GM12878 (cell line): ENCODE data around the gene CNTNAP2. TPM values are rescaled to one million over a fixed set of nuclear protein-coding genes. Genes with fewer than 3 reads are reported as not detected.

Experiments used
- ATAC-seq: fragments of 200-7000 bp; cut with Tn5 transposase; 3 replicates; pipeline ENCODE4 v1.9.1; 2020; ENCODE audit warnings: mild to moderate bottlenecking, moderate library complexity
- BruUV-seq: library from RNA; stranded (reverse); fragments of 400-500 nt; replicated peaks from 2 replicates; lab custom pipeline; 2021; lab: Mats Ljungman, UMichigan
- CTCF ChIA-PET: fragments of 300-600 bp; sonication (Branson Sonifier 250); formaldehyde crosslinking; extraction: SDS; loops from one replicate; lab custom pipeline; 2021; ENCODE audit warnings: inconsistent platforms; lab: Yijun Ruan, JAX
- POLR2A ChIA-PET: fragments of 350-600 bp; formaldehyde crosslinking; extraction: SDS; loops from one replicate; lab custom pipeline; 2021; ENCODE audit warnings: inconsistent platforms; lab: Charles Lee
- RAD21 ChIA-PET: fragments of 300-600 bp; sonication (Branson Sonifier 250); formaldehyde crosslinking; loops from one replicate; lab custom pipeline; 2023; ENCODE audit warnings: antibody characterized with exemption; ENCODE audit not compliant: unreplicated experiment; lab: Charles Lee
- SMC1A ChIA-PET: fragments of 300-600 bp; sonication (Branson Sonifier 250); formaldehyde crosslinking; loops from one replicate; lab custom pipeline; 2023; ENCODE audit not compliant: unreplicated experiment, uncharacterized antibody; lab: Charles Lee
- DNase-seq: peaks from one replicate; pipeline ENCODE4 v3.0.0-alpha.2; 2011; ENCODE audit warnings: low read depth, low spot score
- FAIRE-seq: peaks from 3 replicates; lab custom pipeline; 2011; peaks lifted over from hg19 to GRCh38; lab: Jason Lieb, UNC
- H2AFZ ChIP-seq: 2 replicates; pipeline ENCODE4 v1.6.0; 2011; ENCODE audit warnings: low read depth, low read length, control low read depth; ENCODE audit not compliant: control insufficient read depth
- H3K27ac ChIP-seq: 2 replicates; pipeline ENCODE4 v1.5.1; 2011; ENCODE audit warnings: control low read depth; ENCODE audit not compliant: control insufficient read depth, insufficient read depth
- H3K27me3 ChIP-seq, 2 experiments: replicated peaks in 1 of 2; 2 replicates each; pipeline versions ENCODE4 v1.6.0 to v1.6.1; 2011; ENCODE audit warnings: low read length in 1 of 2; ENCODE audit not compliant: control insufficient read depth in 2 of 2, insufficient read depth in 2 of 2
- H3K36me3 ChIP-seq, 2 experiments: 2 replicates each; pipeline ENCODE4 v1.5.1; 2011; ENCODE audit warnings: low read length in 1 of 2; ENCODE audit not compliant: control insufficient read depth in 2 of 2, insufficient read depth in 2 of 2
- H3K4me1 ChIP-seq: 2 replicates; pipeline ENCODE4 v1.6.1; 2011; ENCODE audit warnings: mild to moderate bottlenecking, low read length, moderate library complexity, mixed read lengths; ENCODE audit not compliant: control insufficient read depth, insufficient read depth
- H3K4me2 ChIP-seq: 2 replicates; pipeline ENCODE4 v1.6.0; 2011; ENCODE audit warnings: control low read depth; ENCODE audit not compliant: control insufficient read depth, insufficient read depth
- H3K4me3 ChIP-seq: fragments of 200-600 bp; sonication (generic); 2 replicates; pipeline ENCODE4 v1.5.1; 2016
- H3K79me2 ChIP-seq: 2 replicates; pipeline ENCODE4 v1.6.0; 2011; ENCODE audit warnings: low read length; ENCODE audit not compliant: control insufficient read depth, insufficient read depth
- H3K9ac ChIP-seq: 2 replicates; pipeline ENCODE4 v1.8.0; 2011; ENCODE audit warnings: low read length, control low read depth, mixed read lengths; ENCODE audit not compliant: control insufficient read depth, insufficient read depth
- H3K9me3 ChIP-seq: replicated peaks from 3 replicates; pipeline ENCODE4 v1.5.1; 2011; ENCODE audit warnings: mild to moderate bottlenecking, low read length; ENCODE audit not compliant: control insufficient read depth, insufficient read depth
- H4K20me1 ChIP-seq: 2 replicates; pipeline ENCODE4 v1.6.0; 2011; ENCODE audit not compliant: control insufficient read depth, insufficient read depth
- BCL11A ChIP-seq: IDR thresholded peaks from 2 replicates; pipeline ENCODE4 v1.6.1; 2011; ENCODE audit warnings: low read depth, low read length
- CBFB ChIP-seq: IDR thresholded peaks from 2 replicates; pipeline ENCODE4 v1.6.1; 2016; ENCODE audit warnings: antibody characterized with exemption, low read depth
- GATAD2B ChIP-seq: fragments of 450-650 bp; conservative IDR thresholded peaks from 2 replicates; pipeline ENCODE4 v1.6.1; 2017; ENCODE audit warnings: low read depth, mild to moderate bottlenecking, moderate library complexity
- IKZF2 ChIP-seq, 2 experiments: fragments of 450-650 bp; IDR thresholded peaks; 2 replicates each; pipeline ENCODE4 v1.6.1; 2017; ENCODE audit warnings: mild to moderate bottlenecking in 2 of 2, moderate library complexity in 2 of 2
- MEF2A ChIP-seq: IDR thresholded peaks from 2 replicates; pipeline ENCODE4 v1.6.1; 2011; ENCODE audit warnings: low read depth, mild to moderate bottlenecking, low read length, moderate library complexity; ENCODE audit not compliant: insufficient read depth
- MEF2B ChIP-seq: fragments of 450-650 bp; IDR thresholded peaks from 2 replicates; pipeline ENCODE4 v1.6.1; 2018; ENCODE audit warnings: mild to moderate bottlenecking, moderate library complexity; ENCODE audit not compliant: partially characterized antibody, poor library complexity, severe bottlenecking
- NR2C1 ChIP-seq: fragments of 450-650 bp; IDR thresholded peaks from 2 replicates; pipeline ENCODE4 v1.6.1; 2017; ENCODE audit warnings: antibody characterized with exemption, mild to moderate bottlenecking, moderate library complexity
- RBBP5 ChIP-seq: fragments of 200-600 bp; sonication (generic); conservative IDR thresholded peaks from 2 replicates; pipeline ENCODE4 v1.6.1; 2016
- SREBF1 ChIP-seq: IDR thresholded peaks from 2 replicates; pipeline ENCODE4 v1.6.1; 2012; ENCODE audit warnings: mild to moderate bottlenecking, low read length
- TCF7 ChIP-seq: IDR thresholded peaks from 2 replicates; pipeline ENCODE4 v1.6.1; 2014; ENCODE audit warnings: antibody characterized with exemption, borderline replicate concordance
- YY1 ChIP-seq: IDR thresholded peaks from 2 replicates; pipeline ENCODE4 v1.6.1; 2011; ENCODE audit warnings: low read depth, mild to moderate bottlenecking, low read length
- ZNF24 ChIP-seq: fragments of 450-650 bp; IDR thresholded peaks from 2 replicates; pipeline ENCODE4 v1.6.1; 2017; ENCODE audit warnings: antibody characterized with exemption, mild to moderate bottlenecking
- WGBS: methylation state at CpG from one replicate; pipeline ENCODE4 v1.1.6; 2016; ENCODE audit warnings: low lambda C conversion rate; ENCODE audit not compliant: insufficient replicate concordance, insufficient coverage; ENCODE audit errors: missing lambda C conversion rate; 5-methylcytosine and 5-hydroxymethylcytosine counted together
- in situ Hi-C: fragments of 300-500 bp; cut with MboI; formaldehyde crosslinking; loops from 9 replicates; pipeline ENCODE4 v1.14.3; 2018; ENCODE audit warnings: mixed read lengths
- intact Hi-C: fragments of 100-400 bp; cut with micrococcal nuclease; formaldehyde crosslinking; loops from one replicate; pipeline ENCODE4 v1.14.2; 2022; ENCODE audit not compliant: unreplicated experiment
- polyA plus RNA-seq, 11 experiments: library from polyadenylated mRNA; depleted of rRNA in 4 of 11; unstranded in 6 of 11; stranded (reverse) in 5 of 11; fragments of >200 nt; fragmentation: Nextera tagmentation in 4 of 11; fragmentation: Illumina TruSeq in 1 of 11; extraction: Ambion mirVana in 4 of 11; extraction: Trizol in 1 of 11; gene quantifications; 1 replicate in 1 of 11; 2 replicates in 10 of 11; pipeline versions ENCODE4 v1.2.1 to v1.2.3, GENCODE V29; 2011 to 2016; ENCODE audit warnings: inconsistent platforms in 2 of 11, missing spikeins in 2 of 11, low read depth in 1 of 11
- total RNA-seq, 4 experiments: library from RNA; depleted of rRNA in 3 of 4; stranded (reverse); fragments of >200 nt in 3 of 4; fragmentation: Illumina TruSeq in 1 of 4; extraction: Trizol in 1 of 4; gene quantifications; 2 replicates each; pipeline versions ENCODE4 v1.2.1 to v1.2.3, GENCODE V29; 2013 to 2021
- TF ChIP-seq, protein P1 (sequence below): fragments of 450-650 bp; IDR thresholded peaks from 2 replicates; pipeline ENCODE4 v1.6.1; 2017; ENCODE audit warnings: mild to moderate bottlenecking, moderate library complexity
- TF ChIP-seq, protein P2 (sequence below): fragments of 450-650 bp; formaldehyde crosslinking; IDR thresholded peaks from 2 replicates; pipeline ENCODE4 v1.4.0; 2022; ENCODE audit warnings: mild to moderate bottlenecking, moderate library complexity
- TF ChIP-seq, protein P3 (sequence below): IDR thresholded peaks from 2 replicates; pipeline ENCODE4 v1.6.1; 2011; ENCODE audit warnings: mild to moderate bottlenecking, low read depth, low read length, moderate library complexity; ENCODE audit not compliant: insufficient replicate concordance
- TF ChIP-seq, protein P4 (sequence below): IDR thresholded peaks from 2 replicates; pipeline ENCODE4 v1.6.1; 2011; ENCODE audit warnings: borderline replicate concordance, low read depth, mild to moderate bottlenecking, moderate library complexity, low read length; ENCODE audit not compliant: insufficient read depth, poor library complexity, severe bottlenecking

Gene CNTNAP2
- total and polyA plus RNA-seq, 10 of the 15 experiments (the other 5 are each of a cell fraction or from before 2014, with no cell fraction given) = 0.03 to 0.08 (median 0.03) TPM; not detected in 7

DNA sequence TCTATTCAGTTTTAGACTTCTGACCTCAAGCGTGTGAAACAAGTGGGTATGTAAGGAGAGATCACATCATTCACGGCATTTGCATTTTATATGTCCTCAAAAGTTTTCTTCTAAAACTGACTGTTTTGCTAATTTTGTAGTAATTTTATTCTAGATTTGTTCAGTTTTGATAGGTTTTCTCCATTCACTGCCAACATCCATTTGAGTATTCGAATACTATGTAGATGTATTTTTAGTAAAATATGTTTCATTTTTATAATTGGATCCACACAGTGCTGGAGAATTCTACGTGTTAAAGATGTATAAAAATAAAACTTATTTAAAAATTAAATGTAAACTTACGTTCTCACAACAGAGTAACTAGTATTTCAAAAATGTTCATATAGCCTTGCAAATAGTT lies 503.0 kb downstream of the CNTNAP2 start:
- no peak overlapping the region for H3K4me3 ChIP-seq
- DNase-seq (no peak), FAIRE-seq (no peak), ATAC-seq (no peak)
- CTCF ChIA-PET = no interaction called here
- no peaks in the 10 kb centered on the region for H4K20me1 ChIP-seq
- WGBS = 18% methylated on average over 5 of the region's 5 CpGs
- no peaks in the 10 kb centered on the region for H3K4me1 ChIP-seq
- intact Hi-C loops (no loop called here), in situ Hi-C loops (no loop called here)
- no peak overlapping the region for H3K9ac ChIP-seq
- SMC1A ChIA-PET = no interaction called here
- H3K27ac ChIP-seq = no peak overlapping the region
- H3K79me2 ChIP-seq = no peaks in the 10 kb centered on the region
- no peaks in the 10 kb centered on the region for H3K27me3 ChIP-seq
- H3K36me3 ChIP-seq = no peaks in the 10 kb centered on the region
- RAD21 ChIA-PET = no interaction called here
- H2AFZ ChIP-seq = no peak overlapping the region
- POLR2A ChIA-PET = no interaction called here
- no peaks in the 10 kb centered on the region for H3K9me3 ChIP-seq
- BruUV-seq = no TSS peak
- no peak overlapping the region for H3K4me2 ChIP-seq
- TF ChIP-seq BCL11A (no peak), GATAD2B (no peak), CBFB (no peak), SREBF1 (no peak), RBBP5 (no peak), IKZF2 (IDR thresholded peaks at IDR 0.05) (no peak), TCF7 (no peak), ZNF24 (no peak), MEF2B (no peak), MEF2A (no peak), YY1 (no peak), NR2C1 (no peak)
- TF ChIP-seq, protein P1, sequence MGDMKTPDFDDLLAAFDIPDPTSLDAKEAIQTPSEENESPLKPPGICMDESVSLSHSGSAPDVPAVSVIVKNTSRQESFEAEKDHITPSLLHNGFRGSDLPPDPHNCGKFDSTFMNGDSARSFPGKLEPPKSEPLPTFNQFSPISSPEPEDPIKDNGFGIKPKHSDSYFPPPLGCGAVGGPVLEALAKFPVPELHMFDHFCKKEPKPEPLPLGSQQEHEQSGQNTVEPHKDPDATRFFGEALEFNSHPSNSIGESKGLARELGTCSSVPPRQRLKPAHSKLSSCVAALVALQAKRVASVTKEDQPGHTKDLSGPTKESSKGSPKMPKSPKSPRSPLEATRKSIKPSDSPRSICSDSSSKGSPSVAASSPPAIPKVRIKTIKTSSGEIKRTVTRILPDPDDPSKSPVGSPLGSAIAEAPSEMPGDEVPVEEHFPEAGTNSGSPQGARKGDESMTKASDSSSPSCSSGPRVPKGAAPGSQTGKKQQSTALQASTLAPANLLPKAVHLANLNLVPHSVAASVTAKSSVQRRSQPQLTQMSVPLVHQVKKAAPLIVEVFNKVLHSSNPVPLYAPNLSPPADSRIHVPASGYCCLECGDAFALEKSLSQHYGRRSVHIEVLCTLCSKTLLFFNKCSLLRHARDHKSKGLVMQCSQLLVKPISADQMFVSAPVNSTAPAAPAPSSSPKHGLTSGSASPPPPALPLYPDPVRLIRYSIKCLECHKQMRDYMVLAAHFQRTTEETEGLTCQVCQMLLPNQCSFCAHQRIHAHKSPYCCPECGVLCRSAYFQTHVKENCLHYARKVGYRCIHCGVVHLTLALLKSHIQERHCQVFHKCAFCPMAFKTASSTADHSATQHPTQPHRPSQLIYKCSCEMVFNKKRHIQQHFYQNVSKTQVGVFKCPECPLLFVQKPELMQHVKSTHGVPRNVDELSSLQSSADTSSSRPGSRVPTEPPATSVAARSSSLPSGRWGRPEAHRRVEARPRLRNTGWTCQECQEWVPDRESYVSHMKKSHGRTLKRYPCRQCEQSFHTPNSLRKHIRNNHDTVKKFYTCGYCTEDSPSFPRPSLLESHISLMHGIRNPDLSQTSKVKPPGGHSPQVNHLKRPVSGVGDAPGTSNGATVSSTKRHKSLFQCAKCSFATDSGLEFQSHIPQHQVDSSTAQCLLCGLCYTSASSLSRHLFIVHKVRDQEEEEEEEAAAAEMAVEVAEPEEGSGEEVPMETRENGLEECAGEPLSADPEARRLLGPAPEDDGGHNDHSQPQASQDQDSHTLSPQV = no peak
- TF ChIP-seq, protein P2, sequence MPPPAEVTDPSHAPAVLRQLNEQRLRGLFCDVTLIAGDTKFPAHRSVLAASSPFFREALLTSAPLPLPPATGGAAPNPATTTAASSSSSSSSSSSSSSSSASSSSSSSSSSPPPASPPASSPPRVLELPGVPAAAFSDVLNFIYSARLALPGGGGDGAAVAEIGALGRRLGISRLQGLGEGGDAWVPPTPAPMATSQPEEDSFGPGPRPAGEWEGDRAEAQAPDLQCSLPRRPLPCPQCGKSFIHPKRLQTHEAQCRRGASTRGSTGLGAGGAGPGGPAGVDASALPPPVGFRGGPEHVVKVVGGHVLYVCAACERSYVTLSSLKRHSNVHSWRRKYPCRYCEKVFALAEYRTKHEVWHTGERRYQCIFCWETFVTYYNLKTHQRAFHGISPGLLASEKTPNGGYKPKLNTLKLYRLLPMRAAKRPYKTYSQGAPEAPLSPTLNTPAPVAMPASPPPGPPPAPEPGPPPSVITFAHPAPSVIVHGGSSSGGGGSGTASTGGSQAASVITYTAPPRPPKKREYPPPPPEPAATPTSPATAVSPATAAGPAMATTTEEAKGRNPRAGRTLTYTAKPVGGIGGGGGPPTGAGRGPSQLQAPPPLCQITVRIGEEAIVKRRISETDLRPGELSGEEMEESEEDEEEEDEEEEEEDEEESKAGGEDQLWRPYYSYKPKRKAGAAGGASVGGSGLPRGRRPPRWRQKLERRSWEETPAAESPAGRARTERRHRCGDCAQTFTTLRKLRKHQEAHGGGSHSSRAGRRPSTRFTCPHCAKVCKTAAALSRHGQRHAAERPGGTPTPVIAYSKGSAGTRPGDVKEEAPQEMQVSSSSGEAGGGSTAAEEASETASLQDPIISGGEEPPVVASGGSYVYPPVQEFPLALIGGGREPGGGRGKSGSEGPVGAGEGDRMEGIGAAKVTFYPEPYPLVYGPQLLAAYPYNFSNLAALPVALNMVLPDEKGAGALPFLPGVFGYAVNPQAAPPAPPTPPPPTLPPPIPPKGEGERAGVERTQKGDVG (CRISPR knock-in tag) = no peak
- TF ChIP-seq, protein P3, sequence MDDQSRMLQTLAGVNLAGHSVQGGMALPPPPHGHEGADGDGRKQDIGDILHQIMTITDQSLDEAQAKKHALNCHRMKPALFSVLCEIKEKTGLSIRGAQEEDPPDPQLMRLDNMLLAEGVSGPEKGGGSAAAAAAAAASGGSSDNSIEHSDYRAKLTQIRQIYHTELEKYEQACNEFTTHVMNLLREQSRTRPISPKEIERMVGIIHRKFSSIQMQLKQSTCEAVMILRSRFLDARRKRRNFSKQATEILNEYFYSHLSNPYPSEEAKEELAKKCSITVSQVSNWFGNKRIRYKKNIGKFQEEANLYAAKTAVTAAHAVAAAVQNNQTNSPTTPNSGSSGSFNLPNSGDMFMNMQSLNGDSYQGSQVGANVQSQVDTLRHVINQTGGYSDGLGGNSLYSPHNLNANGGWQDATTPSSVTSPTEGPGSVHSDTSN = no peak
- TF ChIP-seq, protein P4, sequence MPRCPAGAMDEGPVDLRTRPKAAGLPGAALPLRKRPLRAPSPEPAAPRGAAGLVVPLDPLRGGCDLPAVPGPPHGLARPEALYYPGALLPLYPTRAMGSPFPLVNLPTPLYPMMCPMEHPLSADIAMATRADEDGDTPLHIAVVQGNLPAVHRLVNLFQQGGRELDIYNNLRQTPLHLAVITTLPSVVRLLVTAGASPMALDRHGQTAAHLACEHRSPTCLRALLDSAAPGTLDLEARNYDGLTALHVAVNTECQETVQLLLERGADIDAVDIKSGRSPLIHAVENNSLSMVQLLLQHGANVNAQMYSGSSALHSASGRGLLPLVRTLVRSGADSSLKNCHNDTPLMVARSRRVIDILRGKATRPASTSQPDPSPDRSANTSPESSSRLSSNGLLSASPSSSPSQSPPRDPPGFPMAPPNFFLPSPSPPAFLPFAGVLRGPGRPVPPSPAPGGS = no peak
